Fibroblast of lung (primary cell): Measurements from ENCODE around the gene MAP1LC3A. TPM values are rescaled to one million over a fixed set of nuclear protein-coding genes. Genes with fewer than 3 reads are reported as not detected.
"Not testable (repeated sequence)": the region's sequence is repeated elsewhere in the genome, so short reads cannot be mapped to it uniquely, and the experiment has no call there.

ENCODE experiments used
- DNase-seq, 2 donors: peaks; one replicate each; pipeline versions ENCODE4 v3.0.0 to v3.0.0-alpha.2; 2010; ENCODE audit warnings: low read depth in 2 of 2
- H2AFZ ChIP-seq: 2 replicates; pipeline ENCODE4 v1.5.1; 2012; ENCODE audit warnings: low read length, control low read depth, inconsistent platforms
- H3K27ac ChIP-seq: 2 replicates; pipeline ENCODE4 v1.5.1; 2011; ENCODE audit warnings: low read length, control low read depth; ENCODE audit not compliant: insufficient read depth
- H3K27me3 ChIP-seq: 2 replicates; pipeline ENCODE4 v1.5.1; 2011; ENCODE audit warnings: mild to moderate bottlenecking, low read length; ENCODE audit not compliant: control insufficient read depth, insufficient read depth
- H3K36me3 ChIP-seq: 2 replicates; pipeline ENCODE4 v1.5.1; 2011; ENCODE audit warnings: low read length; ENCODE audit not compliant: control insufficient read depth, insufficient read depth
- H3K4me1 ChIP-seq: 2 replicates; pipeline ENCODE4 v1.5.1; 2011; ENCODE audit warnings: low read length; ENCODE audit not compliant: control insufficient read depth, insufficient read depth; ENCODE audit errors: extremely low read depth
- H3K4me2 ChIP-seq: 2 replicates; pipeline ENCODE4 v1.5.1; 2011; ENCODE audit warnings: low read length, control low read depth; ENCODE audit not compliant: insufficient read depth; ENCODE audit errors: extremely low read depth
- H3K4me3 ChIP-seq, 4 experiments: fragments of 200-600 bp in 1 of 4; sonication (generic) in 1 of 4; replicated peaks in 1 of 4; 2 replicates each; pipeline ENCODE4 v1.5.1; 2011 to 2016; ENCODE audit warnings: low read length in 4 of 4, low read depth in 3 of 4, mild to moderate bottlenecking in 3 of 4, control low read depth in 2 of 4, inconsistent platforms in 1 of 4, mixed read lengths in 1 of 4; ENCODE audit not compliant: insufficient read depth in 1 of 4; ENCODE audit errors: control extremely low read depth in 1 of 4
- H3K79me2 ChIP-seq: 2 replicates; pipeline ENCODE4 v1.5.1; 2012; ENCODE audit warnings: mild to moderate bottlenecking, low read length, inconsistent platforms; ENCODE audit not compliant: control insufficient read depth, insufficient read depth
- H3K9ac ChIP-seq: 2 replicates; pipeline ENCODE4 v1.5.1; 2011; ENCODE audit warnings: mild to moderate bottlenecking, low read length, control low read depth; ENCODE audit not compliant: insufficient read depth
- H3K9me3 ChIP-seq: 2 replicates; pipeline ENCODE4 v1.5.1; 2012; ENCODE audit warnings: low read depth, low read length; ENCODE audit not compliant: control insufficient read depth, insufficient read depth
- H4K20me1 ChIP-seq: 2 replicates; pipeline ENCODE4 v1.5.1; 2011; ENCODE audit warnings: low read length; ENCODE audit not compliant: control insufficient read depth, insufficient read depth; ENCODE audit errors: extremely low read depth
- EZH2 ChIP-seq: IDR thresholded peaks from 2 replicates; pipeline ENCODE4 v1.5.1; 2012; ENCODE audit warnings: low read length, control low read depth, mild to moderate bottlenecking; ENCODE audit errors: missing control alignments
- polyA plus RNA-seq, 2 donors: library from polyadenylated mRNA; depleted of rRNA in 1 of 2; stranded (reverse) in 1 of 2; unstranded in 1 of 2; fragments of >200 nt; gene quantifications; 2 replicates each; pipeline ENCODE4 v1.2.1, GENCODE V29; 2011 to 2012; ENCODE audit warnings: missing spikeins in 1 of 2
- total RNA-seq: library from RNA; depleted of rRNA; stranded (reverse); fragments of >200 nt; gene quantifications from 2 replicates; pipeline ENCODE4 v1.2.1, GENCODE V29; 2014
- TF ChIP-seq, protein P1 (sequence below), 2 donors: IDR thresholded peaks in 1 of 2; conservative IDR thresholded peaks in 1 of 2; 1 replicate in 1 of 2; 2 replicates in 1 of 2; pipeline ENCODE4 v1.5.1; 2011 to 2012; ENCODE audit warnings: low read length in 2 of 2, control low read depth in 1 of 2, inconsistent platforms in 1 of 2, low read depth in 1 of 2, mild to moderate bottlenecking in 1 of 2

The MAP1LC3A gene
- total and polyA plus RNA-seq, 2 donors (not counting 1 experiment from before 2014, with no cell fraction given), result 19.3 to 30.4 TPM

DNA sequence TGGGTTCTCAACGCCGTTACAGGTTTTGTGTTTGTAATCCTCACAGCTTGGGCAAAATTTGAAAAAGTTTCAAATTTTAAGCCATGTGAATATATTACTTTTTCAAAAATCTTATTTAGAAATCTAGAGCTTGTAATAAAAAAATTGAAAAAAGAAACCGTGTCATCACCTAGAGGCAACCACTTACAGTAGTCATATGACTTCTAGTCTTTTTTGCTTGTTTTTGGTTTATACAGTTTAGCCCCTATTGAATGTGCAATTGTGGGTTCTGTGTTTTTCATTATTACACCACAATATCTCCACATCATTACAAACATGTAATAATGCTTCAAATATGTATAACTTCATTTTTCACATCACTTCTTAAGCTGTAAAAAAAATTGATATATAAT is 41.4 kb upstream of the MAP1LC3A start:
- Histone ChIP-seq H3K27ac (peak overlapping the region; percentile 92), H2AFZ (no peak overlapping the region), H3K9ac (peak overlapping the region; percentile 96), H3K4me1 (peaks cover 6% of the 10 kb centered on the region), H4K20me1 (no peaks in the 10 kb centered on the region), H3K4me3 (peak overlapping the region; percentile 63 to 74 (median 64)), H3K4me2 (peak overlapping the region; percentile 73), H3K27me3 (no peaks in the 10 kb centered on the region), H3K79me2 (peaks cover 56% of the 10 kb centered on the region), H3K36me3 (no peaks in the 10 kb centered on the region), H3K9me3 (no peaks in the 10 kb centered on the region)
- no peak for TF ChIP-seq EZH2
- TF ChIP-seq, protein P1, sequence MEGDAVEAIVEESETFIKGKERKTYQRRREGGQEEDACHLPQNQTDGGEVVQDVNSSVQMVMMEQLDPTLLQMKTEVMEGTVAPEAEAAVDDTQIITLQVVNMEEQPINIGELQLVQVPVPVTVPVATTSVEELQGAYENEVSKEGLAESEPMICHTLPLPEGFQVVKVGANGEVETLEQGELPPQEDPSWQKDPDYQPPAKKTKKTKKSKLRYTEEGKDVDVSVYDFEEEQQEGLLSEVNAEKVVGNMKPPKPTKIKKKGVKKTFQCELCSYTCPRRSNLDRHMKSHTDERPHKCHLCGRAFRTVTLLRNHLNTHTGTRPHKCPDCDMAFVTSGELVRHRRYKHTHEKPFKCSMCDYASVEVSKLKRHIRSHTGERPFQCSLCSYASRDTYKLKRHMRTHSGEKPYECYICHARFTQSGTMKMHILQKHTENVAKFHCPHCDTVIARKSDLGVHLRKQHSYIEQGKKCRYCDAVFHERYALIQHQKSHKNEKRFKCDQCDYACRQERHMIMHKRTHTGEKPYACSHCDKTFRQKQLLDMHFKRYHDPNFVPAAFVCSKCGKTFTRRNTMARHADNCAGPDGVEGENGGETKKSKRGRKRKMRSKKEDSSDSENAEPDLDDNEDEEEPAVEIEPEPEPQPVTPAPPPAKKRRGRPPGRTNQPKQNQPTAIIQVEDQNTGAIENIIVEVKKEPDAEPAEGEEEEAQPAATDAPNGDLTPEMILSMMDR (conservative IDR thresholded peaks at IDR 0.05 in 1 of 2, IDR thresholded peaks at IDR 0.05 in 1 of 2; ENCODE audit: low read depth in 1 of 2, low read length in 2 of 2), result no peak
- peak in 1 of 2 donors; percentile 3 for DNase-seq

DNA sequence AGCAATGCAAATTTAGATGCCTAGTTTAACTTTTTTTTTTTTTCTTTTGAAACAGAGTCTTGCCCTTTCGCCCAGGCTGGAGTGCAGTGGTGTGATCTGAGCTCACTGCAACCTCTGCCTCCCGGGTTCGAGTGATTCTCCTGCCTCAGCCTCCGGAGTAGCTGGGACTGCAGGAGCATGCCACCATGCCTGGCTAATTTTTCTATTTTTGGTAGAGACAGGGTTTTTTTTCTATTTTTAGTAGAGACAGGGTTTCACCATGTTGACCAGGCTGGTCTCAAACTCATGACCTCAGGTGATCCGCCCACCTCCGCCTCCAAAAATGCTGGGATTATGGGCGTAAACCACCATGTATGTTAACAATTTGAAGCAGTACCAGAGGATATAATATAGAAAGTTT is 39.7 kb upstream of the MAP1LC3A start:
- Histone ChIP-seq H3K4me1 (peaks cover 20% of the 10 kb centered on the region), H3K79me2 (peaks cover 63% of the 10 kb centered on the region)
- DNase-seq, H3K4me3 ChIP-seq, H3K27ac ChIP-seq, H3K9ac ChIP-seq, H3K36me3 ChIP-seq, H2AFZ ChIP-seq, H3K9me3 ChIP-seq, H3K27me3 ChIP-seq, H4K20me1 ChIP-seq, H3K4me2 ChIP-seq: not testable (repeated sequence)

DNA sequence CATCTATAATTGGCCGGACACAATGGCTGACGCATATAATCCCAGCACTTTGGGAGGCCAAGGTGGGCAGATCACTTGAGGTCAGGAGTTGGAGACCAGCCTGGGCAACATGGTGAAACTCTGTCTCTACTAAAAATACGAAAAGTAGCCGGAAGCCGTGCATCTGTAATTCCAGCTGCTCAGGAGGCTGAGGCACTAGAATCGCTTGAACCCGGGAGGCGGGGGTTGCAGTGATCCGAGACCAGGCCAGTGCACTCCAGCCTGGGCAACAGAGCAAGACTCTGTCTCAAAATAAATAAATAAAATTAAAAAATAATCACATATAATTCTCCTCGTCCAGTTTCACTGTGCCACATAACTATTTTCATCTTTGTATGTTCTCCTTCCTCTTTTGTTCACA is 38.7 kb upstream of the MAP1LC3A start:
- not testable (repeated sequence) for H3K9me3 ChIP-seq, H4K20me1 ChIP-seq
- H3K79me2 ChIP-seq, result peaks cover 71% of the 10 kb centered on the region

DNA sequence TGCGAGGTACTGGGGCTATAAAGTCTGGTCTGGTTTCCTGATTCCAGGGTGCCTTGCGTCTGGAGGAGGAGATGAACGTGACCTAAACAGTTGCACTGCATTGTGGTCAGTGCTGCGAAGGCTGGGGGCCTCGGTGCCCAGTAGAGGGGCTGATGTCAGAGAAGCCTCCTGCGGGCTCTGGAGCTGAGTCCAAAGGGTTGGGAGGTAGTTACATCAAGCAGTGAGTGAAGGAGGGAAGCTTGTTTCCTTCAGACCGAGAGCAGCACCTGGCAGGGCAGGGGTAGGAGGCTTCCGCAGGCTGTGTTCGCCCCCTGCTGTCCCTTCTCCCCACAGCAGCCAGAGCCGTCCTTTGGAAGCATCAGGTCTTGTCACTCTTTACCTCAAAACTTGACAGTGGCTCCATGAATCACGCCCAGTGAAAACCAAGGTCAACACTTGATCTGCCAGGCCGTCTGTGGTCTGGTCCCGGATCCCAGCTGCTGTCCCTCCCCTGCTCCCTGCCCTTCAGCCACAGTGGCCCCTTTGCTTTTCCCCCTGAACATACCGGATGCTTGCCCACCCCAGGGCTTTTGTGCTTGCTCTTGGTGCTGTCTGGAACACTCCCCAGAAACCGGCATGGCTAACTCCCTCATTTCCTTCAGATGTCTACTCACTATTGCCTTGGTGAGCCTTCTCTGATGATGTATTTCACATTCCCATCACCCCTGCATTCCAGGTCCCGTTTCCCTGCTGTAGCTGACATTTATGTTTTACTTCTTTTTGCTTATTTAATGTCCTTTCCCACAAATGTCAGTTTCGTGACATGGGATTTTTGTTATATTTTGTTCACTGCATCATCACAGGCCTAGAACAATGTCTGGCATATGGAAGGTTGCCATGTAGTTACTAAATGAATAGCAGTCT is 35.3 kb upstream of the MAP1LC3A start:
- Histone ChIP-seq H3K27me3 (no peaks in the 10 kb centered on the region), H3K27ac (peak overlapping the region; percentile 62), H3K36me3 (peaks cover 6% of the 10 kb centered on the region), H4K20me1 (no peaks in the 10 kb centered on the region), H3K4me2 (peak overlapping the region; percentile 34), H3K4me1 (peaks cover 40% of the 10 kb centered on the region), H3K9me3 (no peaks in the 10 kb centered on the region), H3K4me3 (no peak overlapping the region), H3K9ac (no peak overlapping the region), H2AFZ (no peak overlapping the region), H3K79me2 (peaks cover 69% of the 10 kb centered on the region)
- TF ChIP-seq, protein P1 (conservative IDR thresholded peaks at IDR 0.05 in 1 of 2, IDR thresholded peaks at IDR 0.05 in 1 of 2; ENCODE audit: low read depth in 1 of 2, low read length in 2 of 2), result peak; percentile 48 to 73
- no peak for TF ChIP-seq EZH2
- peak; percentile 50 to 62 for DNase-seq

More for the DNA sequence above, 38.7 kb upstream of the MAP1LC3A start:
- H3K36me3 ChIP-seq, H3K9ac ChIP-seq, H3K27ac ChIP-seq, H2AFZ ChIP-seq, H3K4me3 ChIP-seq, DNase-seq, H3K4me2 ChIP-seq, H3K27me3 ChIP-seq: not testable (repeated sequence)
- H3K4me1 ChIP-seq, result peaks cover 23% of the 10 kb centered on the region
